B cell (primary cell): ENCODE results near the gene PRKN. TPM values are rescaled to one million over a fixed set of nuclear protein-coding genes. Genes with fewer than 3 reads are reported as not detected.

ENCODE experiments used
- ATAC-seq: fragments of 200-7000 bp; cut with Tn5 transposase; one replicate; pipeline ENCODE4 v1.10.0; 2021; ENCODE audit warnings: low read depth, mild to moderate bottlenecking, moderate number of reproducible peaks, moderate library complexity
- CTCF ChIA-PET: fragments of 350-600 bp; sonication (Branson Sonifier 250); formaldehyde crosslinking; loops from one replicate; lab custom pipeline; 2021; ENCODE audit warnings: antibody characterized with exemption, inconsistent platforms; lab: Charles Lee
- POLR2A ChIA-PET: fragments of 350-600 bp; sonication (Branson Sonifier 250); formaldehyde crosslinking; loops from one replicate; lab custom pipeline; 2021; ENCODE audit warnings: antibody characterized with exemption; lab: Charles Lee
- DNase-seq: peaks from one replicate; pipeline ENCODE4 v3.0.0; 2013
- H2AFZ ChIP-seq: 2 replicates; pipeline ENCODE4 v1.6.1; 2012; ENCODE audit warnings: mild to moderate bottlenecking, low read depth, low read length; ENCODE audit not compliant: insufficient read depth, poor library complexity, severe bottlenecking
- H3K27ac ChIP-seq, 2 donors: 1 replicate in 1 of 2; 2 replicates in 1 of 2; pipeline ENCODE4 v1.5.1; 2012 to 2013; ENCODE audit warnings: low read length in 2 of 2, mild to moderate bottlenecking in 2 of 2, moderate library complexity in 1 of 2
- H3K27me3 ChIP-seq, 4 experiments: fragments of 200-600 bp in 1 of 4; sonication (generic) in 1 of 4; replicated peaks in 1 of 4; 1 replicate in 2 of 4; 2 replicates in 2 of 4; pipeline versions ENCODE4 v1.6.1 to v1.7.0; 2013 to 2016; ENCODE audit warnings: low read length in 3 of 4, mild to moderate bottlenecking in 2 of 4, mixed read lengths in 1 of 4, moderate library complexity in 1 of 4; ENCODE audit not compliant: insufficient read depth in 4 of 4, control insufficient read depth in 3 of 4; ENCODE audit errors: control extremely low read depth in 1 of 4
- H3K36me3 ChIP-seq, 2 experiments: replicated peaks in 1 of 2; 1 replicate in 1 of 2; 2 replicates in 1 of 2; pipeline versions ENCODE4 v1.6.1 to v1.7.1; 2013; ENCODE audit warnings: low read length in 1 of 2; ENCODE audit not compliant: insufficient read depth in 2 of 2, control insufficient read depth in 1 of 2; ENCODE audit errors: control extremely low read depth in 1 of 2, extremely low read depth in 1 of 2
- H3K4me1 ChIP-seq, 2 donors: fragments of 200-600 bp in 1 of 2; sonication (generic) in 1 of 2; 1 replicate in 1 of 2; 2 replicates in 1 of 2; pipeline versions ENCODE4 v1.5.1 to v1.6.1; 2013 to 2017; ENCODE audit warnings: low read length in 2 of 2; ENCODE audit not compliant: control insufficient read depth in 2 of 2, insufficient read depth in 2 of 2
- H3K4me2 ChIP-seq: replicated peaks from 2 replicates; pipeline ENCODE3; 2012; ENCODE audit warnings: mild to moderate bottlenecking, low read depth, low read length; ENCODE audit not compliant: poor library complexity, severe bottlenecking
- H3K4me3 ChIP-seq, 5 experiments: fragments of 200-600 bp in 1 of 5; sonication (generic) in 1 of 5; 1 replicate in 3 of 5; 2 replicates in 2 of 5; pipeline versions ENCODE4 v1.5.1 to v1.7.0; 2011 to 2016; ENCODE audit warnings: low read length in 4 of 5, mild to moderate bottlenecking in 4 of 5, low read depth in 2 of 5, control low read depth in 1 of 5, moderate library complexity in 1 of 5; ENCODE audit not compliant: insufficient read depth in 1 of 5; ENCODE audit errors: control extremely low read depth in 1 of 5, extremely low read depth in 1 of 5
- H3K79me2 ChIP-seq: fragments of 200-600 bp; sonication (generic); one replicate; pipeline ENCODE4 v1.6.0; 2016; ENCODE audit warnings: low read length; ENCODE audit not compliant: control insufficient read depth, insufficient read depth
- H3K9ac ChIP-seq: fragments of 200-600 bp; sonication (generic); 2 replicates; pipeline ENCODE4 v1.6.1; 2017; ENCODE audit warnings: mild to moderate bottlenecking, low read length, moderate library complexity
- H3K9me3 ChIP-seq, 3 donors: one replicate each; pipeline versions ENCODE4 v1.6.1 to v1.7.1; 2013; ENCODE audit warnings: low read length in 2 of 3; ENCODE audit not compliant: control insufficient read depth in 2 of 3, insufficient read depth in 1 of 3; ENCODE audit errors: control extremely low read depth in 1 of 3
- H4K20me1 ChIP-seq: 2 replicates; pipeline ENCODE4 v1.6.0; 2012; ENCODE audit warnings: mild to moderate bottlenecking, low read length; ENCODE audit not compliant: insufficient read depth, control insufficient read depth, poor library complexity, severe bottlenecking
- H3K27ac Mint-ChIP-seq: one replicate; pipeline ENCODE4 v1.8.0; 2021; ENCODE audit warnings: mixed read lengths
- H3K27me3 Mint-ChIP-seq: one replicate; pipeline ENCODE4 v1.8.0; 2021; ENCODE audit warnings: mixed read lengths
- H3K4me1 Mint-ChIP-seq: one replicate; pipeline ENCODE4 v1.8.0; 2021; ENCODE audit warnings: mixed read lengths
- H3K4me3 Mint-ChIP-seq: one replicate; pipeline ENCODE4 v1.8.0; 2021; ENCODE audit warnings: mixed read lengths
- H3K9me3 Mint-ChIP-seq: one replicate; pipeline ENCODE4 v1.8.0; 2022; ENCODE audit warnings: mixed read lengths; ENCODE audit not compliant: insufficient read depth
- EZH2 ChIP-seq: IDR thresholded peaks from 2 replicates; pipeline ENCODE4 v1.6.1; 2012; ENCODE audit warnings: borderline replicate concordance, low read depth, mild to moderate bottlenecking, moderate library complexity, low read length; ENCODE audit not compliant: insufficient read depth, poor library complexity, severe bottlenecking
- WGBS: methylation state at CpG from one replicate; pipeline ENCODE4 v1.1.5; 2013; ENCODE audit warnings: missing lambda C conversion rate; ENCODE audit not compliant: insufficient coverage; 5-methylcytosine and 5-hydroxymethylcytosine counted together
- intact Hi-C: fragments of 100-400 bp; cut with micrococcal nuclease; formaldehyde crosslinking; loops from one replicate; pipeline ENCODE4 v1.10.0; 2022
- polyA plus RNA-seq: library from polyadenylated mRNA; depleted of rRNA; stranded (reverse); fragments of >200 nt; gene quantifications from 2 replicates; pipeline ENCODE4 v1.2.3, GENCODE V29; 2012
- total RNA-seq, 2 donors: library from RNA; stranded (reverse); fragments of 120-200 nt in 1 of 2; gene quantifications; 1 replicate in 1 of 2; 2 replicates in 1 of 2; pipeline versions ENCODE4 v1.2.3 to v1.2.4, GENCODE V29; 2013 to 2022
- TF ChIP-seq, protein P1 (sequence below): fragments of 200-600 bp; IDR thresholded peaks from one replicate; pipeline ENCODE4 v1.8.0; 2022; ENCODE audit warnings: antibody characterized with exemption, mild to moderate bottlenecking

The PRKN gene
- total and polyA plus RNA-seq, 2 donors (not counting 1 experiment from before 2014, with no cell fraction given) = 1.6 to 6.2 TPM

DNA sequence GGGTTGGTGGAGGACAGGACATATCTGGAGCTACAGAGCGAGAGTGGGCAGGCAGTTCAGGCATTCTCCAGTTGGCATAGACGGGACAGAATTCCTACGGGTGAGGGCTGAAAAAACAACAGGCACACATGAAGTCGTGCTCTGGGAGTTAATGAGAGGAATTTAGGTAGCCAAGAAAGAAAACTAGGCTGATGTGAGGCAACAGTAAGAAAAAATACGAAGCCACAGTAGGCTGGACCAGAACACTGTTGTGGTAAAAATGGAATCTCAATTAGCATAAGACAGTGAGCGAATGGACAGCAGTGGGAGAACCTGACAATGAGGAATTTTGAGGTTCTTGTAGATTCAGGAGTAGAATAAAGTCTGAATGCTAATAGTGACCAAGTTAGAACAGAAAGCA lies 965.6 kb downstream of the PRKN start:
- ATAC-seq = no peak
- TF ChIP-seq EZH2 = no peak
- TF ChIP-seq, protein P1, sequence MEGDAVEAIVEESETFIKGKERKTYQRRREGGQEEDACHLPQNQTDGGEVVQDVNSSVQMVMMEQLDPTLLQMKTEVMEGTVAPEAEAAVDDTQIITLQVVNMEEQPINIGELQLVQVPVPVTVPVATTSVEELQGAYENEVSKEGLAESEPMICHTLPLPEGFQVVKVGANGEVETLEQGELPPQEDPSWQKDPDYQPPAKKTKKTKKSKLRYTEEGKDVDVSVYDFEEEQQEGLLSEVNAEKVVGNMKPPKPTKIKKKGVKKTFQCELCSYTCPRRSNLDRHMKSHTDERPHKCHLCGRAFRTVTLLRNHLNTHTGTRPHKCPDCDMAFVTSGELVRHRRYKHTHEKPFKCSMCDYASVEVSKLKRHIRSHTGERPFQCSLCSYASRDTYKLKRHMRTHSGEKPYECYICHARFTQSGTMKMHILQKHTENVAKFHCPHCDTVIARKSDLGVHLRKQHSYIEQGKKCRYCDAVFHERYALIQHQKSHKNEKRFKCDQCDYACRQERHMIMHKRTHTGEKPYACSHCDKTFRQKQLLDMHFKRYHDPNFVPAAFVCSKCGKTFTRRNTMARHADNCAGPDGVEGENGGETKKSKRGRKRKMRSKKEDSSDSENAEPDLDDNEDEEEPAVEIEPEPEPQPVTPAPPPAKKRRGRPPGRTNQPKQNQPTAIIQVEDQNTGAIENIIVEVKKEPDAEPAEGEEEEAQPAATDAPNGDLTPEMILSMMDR = no peak
- Histone ChIP-seq H3K9me3 (peaks cover 0 to 4% (median 0%) of the 10 kb centered on the region in 3 donors), H3K9ac (no peak overlapping the region), H3K27ac (no peak overlapping the region), H3K27me3 (no peaks in the 10 kb centered on the region), H2AFZ (no peak overlapping the region), H3K4me1 (no peaks in the 10 kb centered on the region), H4K20me1 (no peaks in the 10 kb centered on the region), H3K4me3 (no peak overlapping the region), H3K4me2 (no peak overlapping the region), H3K36me3 (no peaks in the 10 kb centered on the region), H3K79me2 (no peaks in the 10 kb centered on the region)
- Mint-ChIP-seq H3K4me1 (no peaks in the 10 kb centered on the region), H3K27ac (no peak overlapping the region), H3K9me3 (no peaks in the 10 kb centered on the region), H3K27me3 (no peaks in the 10 kb centered on the region), H3K4me3 (no peak overlapping the region)
- intact Hi-C loops = no loop called here
- WGBS = 94% methylated on average over 6 of the region's 6 CpGs
- ChIA-PET POLR2A (no interaction called here), CTCF (no interaction called here)
- DNase-seq = no peak

DNA sequence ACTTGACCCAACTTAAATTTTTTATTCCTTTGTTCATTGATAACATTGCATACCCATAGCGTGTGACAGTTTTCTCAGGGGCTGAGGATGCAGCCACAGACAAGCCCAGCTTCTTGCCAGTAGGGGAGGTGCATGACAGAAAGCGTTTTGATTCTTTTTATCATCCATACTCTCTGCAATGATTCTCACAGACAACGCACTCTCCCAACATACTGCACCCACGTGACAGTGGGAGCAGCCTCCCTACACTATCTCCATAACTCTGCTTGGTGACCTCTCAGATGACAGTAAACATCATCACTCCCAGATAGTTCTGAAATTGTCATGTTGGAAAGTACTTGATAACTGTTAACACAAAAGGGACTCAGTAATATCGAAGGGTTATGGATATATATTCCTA lies 972.5 kb downstream of the PRKN start:
- H3K4me3 ChIP-seq = no peak overlapping the region
- intact Hi-C loops = no loop called here
- H3K4me3 Mint-ChIP-seq = no peak overlapping the region
- no peaks in the 10 kb centered on the region for H3K27me3 Mint-ChIP-seq
- WGBS = no CpG with 5 or more reads among the region's 5 CpGs
- no peak overlapping the region for H3K27ac Mint-ChIP-seq
- H2AFZ ChIP-seq = no peak overlapping the region
- H3K36me3 ChIP-seq = no peaks in the 10 kb centered on the region
- no peaks in the 10 kb centered on the region for H4K20me1 ChIP-seq
- H3K4me1 ChIP-seq = no peaks in the 10 kb centered on the region
- peaks cover 0 to 4% (median 0%) of the 10 kb centered on the region in 3 donors for H3K9me3 ChIP-seq
- ATAC-seq (no peak), DNase-seq (no peak)
- ChIA-PET POLR2A (no interaction called here), CTCF (no interaction called here)
- TF ChIP-seq, protein P1 = no peak
- no peaks in the 10 kb centered on the region for H3K79me2 ChIP-seq
- no peak overlapping the region for H3K9ac ChIP-seq
- no peaks in the 10 kb centered on the region for H3K27me3 ChIP-seq
- H3K4me1 Mint-ChIP-seq = no peaks in the 10 kb centered on the region
- H3K27ac ChIP-seq = no peak overlapping the region
- H3K4me2 ChIP-seq = no peak overlapping the region
- no peaks in the 10 kb centered on the region for H3K9me3 Mint-ChIP-seq
